Measurements from ENCODE around the gene SPRN. TPM values are rescaled to one million over a fixed set of nuclear protein-coding genes. Genes with fewer than 3 reads are reported as not detected.

Gene SPRN
- total RNA-seq, 1 donor from 2014 or later, result 0.12 TPM

GRCh38 chr10:133461841-133462240, 37.4 kb upstream of the SPRN start:
- H3K36me3 Mint-ChIP-seq (ENCODE audit: insufficient read depth), result peaks cover 15% of the 10 kb centered on the region
- H3K9me3 Mint-ChIP-seq (ENCODE audit: low read depth), result peaks cover 36% of the 10 kb centered on the region
- no peak for TF ChIP-seq CTCF (IDR thresholded peaks at IDR 0.05; ENCODE audit: unreplicated experiment)
- DNase-seq (ENCODE audit: low spot score, unreplicated experiment), result no peak
- H3K4me3 Mint-ChIP-seq (ENCODE audit: low read depth), result no peak overlapping the region
- no peaks in the 10 kb centered on the region for H3K27me3 Mint-ChIP-seq
- no peaks in the 10 kb centered on the region for H3K4me1 Mint-ChIP-seq (ENCODE audit: low read depth)
- no peak overlapping the region for H3K27ac Mint-ChIP-seq

GRCh38 chr10:133461027-133461426, 36.6 kb upstream of the SPRN start:
- Mint-ChIP-seq H3K27me3 (no peaks in the 10 kb centered on the region), H3K27ac (no peak overlapping the region), H3K4me1 (ENCODE audit: low read depth) (no peaks in the 10 kb centered on the region), H3K4me3 (ENCODE audit: low read depth) (no peak overlapping the region), H3K9me3 (ENCODE audit: low read depth) (peaks cover 32% of the 10 kb centered on the region), H3K36me3 (ENCODE audit: insufficient read depth) (peaks cover 13% of the 10 kb centered on the region)
- TF ChIP-seq CTCF (IDR thresholded peaks at IDR 0.05; ENCODE audit: unreplicated experiment), result no peak
- DNase-seq (ENCODE audit: low spot score, unreplicated experiment), result no peak

- Mint-ChIP-seq H3K4me3 (ENCODE audit: low read depth) (no peak overlapping the region), H3K9me3 (ENCODE audit: low read depth) (peaks cover 32% of the 10 kb centered on the region), H3K36me3 (ENCODE audit: insufficient read depth) (peaks cover 13% of the 10 kb centered on the region), H3K27ac (no peak overlapping the region), H3K27me3 (no peaks in the 10 kb centered on the region), H3K4me1 (ENCODE audit: low read depth) (no peaks in the 10 kb centered on the region)
- DNase-seq (ENCODE audit: low spot score, unreplicated experiment), result no peak
- TF ChIP-seq CTCF (IDR thresholded peaks at IDR 0.05; ENCODE audit: unreplicated experiment), result no peak
These were observed 35.9 kb upstream of the SPRN start for GRCh38 chr10:133460208-133460769.

GRCh38 chr10:133459454-133460207, 35.2 kb upstream of the SPRN start:
- Mint-ChIP-seq H3K27me3 (no peaks in the 10 kb centered on the region), H3K4me1 (ENCODE audit: low read depth) (no peaks in the 10 kb centered on the region), H3K36me3 (ENCODE audit: insufficient read depth) (peaks cover 13% of the 10 kb centered on the region), H3K9me3 (ENCODE audit: low read depth) (peaks cover 33% of the 10 kb centered on the region), H3K4me3 (ENCODE audit: low read depth) (no peak overlapping the region), H3K27ac (no peak overlapping the region)
- DNase-seq (ENCODE audit: low spot score, unreplicated experiment), result no peak
- TF ChIP-seq CTCF (IDR thresholded peaks at IDR 0.05; ENCODE audit: unreplicated experiment), result no peak

- no peak for DNase-seq (ENCODE audit: low spot score, unreplicated experiment)
- no peak for TF ChIP-seq CTCF (IDR thresholded peaks at IDR 0.05; ENCODE audit: unreplicated experiment)
- no peaks in the 10 kb centered on the region for H3K27me3 Mint-ChIP-seq
- no peak overlapping the region for H3K27ac Mint-ChIP-seq
- peaks cover 13% of the 10 kb centered on the region for H3K36me3 Mint-ChIP-seq (ENCODE audit: insufficient read depth)
- no peaks in the 10 kb centered on the region for H3K4me1 Mint-ChIP-seq (ENCODE audit: low read depth)
- H3K4me3 Mint-ChIP-seq (ENCODE audit: low read depth), result no peak overlapping the region
- peaks cover 33% of the 10 kb centered on the region for H3K9me3 Mint-ChIP-seq (ENCODE audit: low read depth)
These were observed 34.5 kb upstream of the SPRN start for GRCh38 chr10:133458710-133459453.
